K562 (cell line): ENCODE measurements around the gene TPK1. TPM values are rescaled to one million over a fixed set of nuclear protein-coding genes. Genes with fewer than 3 reads are reported as not detected.

Experiments used
- ATAC-seq: fragments of 200-7000 bp; cut with Tn5 transposase; 3 replicates; pipeline ENCODE4 v1.9.1; 2020; ENCODE audit warnings: moderate library complexity
- BruUV-seq: library from RNA; stranded (reverse); fragments of 400-500 nt; replicated peaks from 2 replicates; lab custom pipeline; 2021; lab: Mats Ljungman, UMichigan
- CTCF ChIA-PET: fragments of 300-600 bp; formaldehyde crosslinking; extraction: SDS; loops from one replicate; lab custom pipeline; 2021; ENCODE audit warnings: low intra/inter-chr PET ratio; lab: Yijun Ruan, JAX
- POLR2A ChIA-PET: fragments of 300-600, 350-650 bp; sonication (Branson Sonifier 250); formaldehyde crosslinking; extraction: SDS; loops from one replicate; lab custom pipeline; 2021; ENCODE audit warnings: antibody characterized with exemption, inconsistent platforms; lab: Yijun Ruan, JAX
- DNase-seq, 4 experiments: peaks; one replicate each; pipeline versions ENCODE4 v3.0.0 to v3.0.0-alpha.2; 2011 to 2018; ENCODE audit warnings: low spot score in 3 of 4, mixed read lengths in 3 of 4; ENCODE audit errors: extremely low read depth in 1 of 4
- FAIRE-seq: peaks from 2 replicates; lab custom pipeline; 2011; peaks lifted over from hg19 to GRCh38; lab: Jason Lieb, UNC
- H2AFZ ChIP-seq: 2 replicates; pipeline ENCODE4 v1.6.0; 2011; ENCODE audit warnings: low read depth, low read length, control low read depth, inconsistent platforms
- H3K27ac ChIP-seq: fragments of 200-600 bp; 3 replicates; pipeline ENCODE4 v1.8.0; 2011; ENCODE audit warnings: low read depth, mild to moderate bottlenecking, control low read depth, inconsistent platforms, low read length, moderate library complexity, mixed read lengths; ENCODE audit errors: extremely low read depth
- H3K27me3 ChIP-seq, 2 experiments: fragments of 300-600 bp in 1 of 2; 2 replicates in 1 of 2; 3 replicates in 1 of 2; pipeline versions ENCODE4 v1.6.0 to v1.8.0; 2011; ENCODE audit warnings: inconsistent platforms in 2 of 2, low read length in 2 of 2, mild to moderate bottlenecking in 1 of 2, mixed read lengths in 1 of 2, moderate library complexity in 1 of 2; ENCODE audit not compliant: control insufficient read depth in 2 of 2, insufficient read depth in 2 of 2
- H3K36me3 ChIP-seq: fragments of 300-600 bp; 3 replicates; pipeline ENCODE4 v1.8.0; 2011; ENCODE audit warnings: mild to moderate bottlenecking, low read length, inconsistent platforms; ENCODE audit not compliant: control insufficient read depth, insufficient read depth
- H3K4me1 ChIP-seq, 2 experiments: fragments of 200-600 bp in 1 of 2; replicated peaks in 1 of 2; 2 replicates in 1 of 2; 3 replicates in 1 of 2; pipeline versions ENCODE4 v1.5.1 to v1.8.0; 2011; ENCODE audit warnings: inconsistent platforms in 2 of 2, low read length in 2 of 2, mild to moderate bottlenecking in 1 of 2, mixed read lengths in 1 of 2, moderate library complexity in 1 of 2; ENCODE audit not compliant: control insufficient read depth in 2 of 2, insufficient read depth in 2 of 2
- H3K4me2 ChIP-seq: 2 replicates; pipeline ENCODE4 v1.6.1; 2011; ENCODE audit warnings: low read length, control low read depth, inconsistent platforms, mixed read lengths; ENCODE audit not compliant: insufficient read depth
- H3K4me3 ChIP-seq: fragments of 200-600 bp; sonication (generic), shearing (Covaris generic); 2 replicates; pipeline ENCODE4 v1.5.1; 2016; ENCODE audit warnings: control low read depth, inconsistent platforms
- H3K79me2 ChIP-seq: fragments of 200-600 bp; 3 replicates; pipeline ENCODE4 v1.8.0; 2011; ENCODE audit warnings: low read length, inconsistent platforms; ENCODE audit not compliant: control insufficient read depth, insufficient read depth
- H3K9ac ChIP-seq, 2 experiments: 2 replicates each; pipeline versions ENCODE4 v1.6.0 to v1.6.1; 2011; ENCODE audit warnings: low read depth in 2 of 2, low read length in 2 of 2, control low read depth in 1 of 2, inconsistent platforms in 1 of 2, mild to moderate bottlenecking in 1 of 2, mixed read lengths in 1 of 2; ENCODE audit not compliant: insufficient read depth in 1 of 2
- H3K9me1 ChIP-seq: one replicate; pipeline ENCODE4 v1.6.0; 2011; ENCODE audit warnings: inconsistent platforms, mild to moderate bottlenecking, low read length, moderate library complexity; ENCODE audit not compliant: control insufficient read depth, insufficient read depth
- H3K9me3 ChIP-seq: replicated peaks from 2 replicates; pipeline ENCODE4 v1.5.1; 2011; ENCODE audit warnings: low read depth, low read length, inconsistent platforms; ENCODE audit not compliant: control insufficient read depth, insufficient read depth
- H4K20me1 ChIP-seq: replicated peaks from 2 replicates; pipeline ENCODE4 v1.6.1; 2011; ENCODE audit warnings: low read length, inconsistent platforms, mixed read lengths; ENCODE audit not compliant: control insufficient read depth, insufficient read depth
- AFF1 ChIP-seq, 2 experiments: fragments of 450-650 bp; IDR thresholded peaks; 2 replicates each; pipeline ENCODE4 v1.6.1; 2018; ENCODE audit warnings: mild to moderate bottlenecking in 2 of 2, low read depth in 1 of 2; ENCODE audit not compliant: partially characterized antibody in 2 of 2
- E2F3 ChIP-seq: fragments of 250-450 bp; sonication (Bioruptor Pico); IDR thresholded peaks from 2 replicates; pipeline ENCODE4 v1.4.0; 2020; ENCODE audit warnings: mild to moderate bottlenecking
- FIP1L1 ChIP-seq: fragments of 200-400 bp; formaldehyde crosslinking; IDR thresholded peaks from 2 replicates; pipeline ENCODE4 v1.6.1; 2018; ENCODE audit warnings: mild to moderate bottlenecking, low read depth, low read length; ENCODE audit not compliant: poor library complexity, severe bottlenecking
- FOS ChIP-seq: IDR thresholded peaks from 3 replicates; pipeline ENCODE4 v1.6.1; 2011; ENCODE audit not compliant: insufficient read length; ENCODE audit errors: extremely low read depth
- FOXJ3 ChIP-seq: sonication (generic); formaldehyde crosslinking; IDR thresholded peaks from 2 replicates; pipeline ENCODE4 v1.4.0; 2020; ENCODE audit warnings: mild to moderate bottlenecking, missing genetic modification reagents
- GTF3C2 ChIP-seq: IDR thresholded peaks from 3 replicates; pipeline ENCODE4 v1.6.1; 2011; ENCODE audit warnings: borderline replicate concordance, mild to moderate bottlenecking, moderate library complexity; ENCODE audit not compliant: insufficient read length; ENCODE audit errors: extremely low read depth
- JUNB ChIP-seq: fragments of 450-650 bp; formaldehyde crosslinking; conservative IDR thresholded peaks from 2 replicates; pipeline ENCODE4 v1.4.0; 2020; ENCODE audit warnings: mild to moderate bottlenecking
- LCOR ChIP-seq: sonication (generic); formaldehyde crosslinking; IDR thresholded peaks from 2 replicates; pipeline ENCODE4 v1.8.0; 2022; ENCODE audit warnings: mild to moderate bottlenecking, missing genetic modification reagents
- MCM7 ChIP-seq, 2 experiments: fragments of 450-650 bp; IDR thresholded peaks; 2 replicates each; pipeline ENCODE4 v1.6.1; 2016 to 2018
- RBM25 ChIP-seq: fragments of 200-400 bp; formaldehyde crosslinking; IDR thresholded peaks from 2 replicates; pipeline ENCODE4 v1.6.1; 2018; ENCODE audit warnings: low read length, low read depth, moderate library complexity; ENCODE audit not compliant: severe bottlenecking
- SAFB2 ChIP-seq: fragments of 200-400 bp; formaldehyde crosslinking; IDR thresholded peaks from 2 replicates; pipeline ENCODE4 v1.6.1; 2018; ENCODE audit warnings: borderline replicate concordance, low read length, low read depth, moderate library complexity; ENCODE audit not compliant: severe bottlenecking
- SIRT6 ChIP-seq: IDR thresholded peaks from one replicate; pipeline ENCODE4 v1.6.1; 2012; ENCODE audit warnings: low read depth, mild to moderate bottlenecking, control low read depth, inconsistent platforms, low read length, moderate library complexity
- TARDBP ChIP-seq: fragments of 450-650 bp; IDR thresholded peaks from 2 replicates; pipeline ENCODE4 v1.6.1; 2016
- TEAD4 ChIP-seq, 2 experiments: sonication (generic) in 1 of 2; formaldehyde crosslinking in 1 of 2; IDR thresholded peaks; 2 replicates each; pipeline versions ENCODE4 v1.6.1 to v1.8.0; 2012 to 2022; ENCODE audit warnings: borderline replicate concordance in 1 of 2, inconsistent platforms in 1 of 2, low read length in 1 of 2, mild to moderate bottlenecking in 1 of 2, missing genetic modification reagents in 1 of 2
- ZEB2 ChIP-seq: fragments of 450-650 bp; IDR thresholded peaks from 2 replicates; pipeline ENCODE4 v1.6.1; 2016
- ZNF146 ChIP-seq: IDR thresholded peaks from one replicate; pipeline ENCODE4 v1.6.1; 2018; ENCODE audit warnings: missing compliant biosample characterization; ENCODE audit not compliant: unreplicated experiment
- WGBS: fragments of 100-300 bp; shearing (Covaris generic); methylation state at CpG from one replicate; pipeline ENCODE4 v1.1.6; 2016; ENCODE audit warnings: low coverage, mixed read lengths; ENCODE audit not compliant: insufficient coverage; ENCODE audit errors: missing lambda C conversion rate; 5-methylcytosine and 5-hydroxymethylcytosine counted together
- in situ Hi-C: fragments of 300-500 bp; cut with MboI; formaldehyde crosslinking; loops from 4 replicates; pipeline ENCODE4 v1.15.0; 2018; ENCODE audit warnings: inconsistent platforms, mixed read lengths
- intact Hi-C: fragments of 100-400 bp; cut with micrococcal nuclease; formaldehyde crosslinking; loops from 2 replicates; pipeline ENCODE4 v1.14.2; 2022
- polyA plus RNA-seq, 8 experiments: library from polyadenylated mRNA; depleted of rRNA in 4 of 8; stranded (reverse) in 5 of 8; unstranded in 3 of 8; fragments of >200 nt; fragmentation: Nextera tagmentation in 2 of 8; fragmentation: Illumina TruSeq in 1 of 8; extraction: Ambion mirVana in 2 of 8; extraction: Trizol in 1 of 8; gene quantifications; 2 replicates each; pipeline versions ENCODE4 v1.2.1 to v1.2.3, GENCODE V29; 2011 to 2014; ENCODE audit warnings: inconsistent platforms in 1 of 8, missing spikeins in 1 of 8
- total RNA-seq, 7 experiments: library from RNA; depleted of rRNA in 6 of 7; stranded (reverse); fragments of >200 nt in 6 of 7; fragmentation: Illumina TruSeq in 2 of 7; extraction: Trizol in 2 of 7; gene quantifications; 2 replicates each; pipeline versions ENCODE4 v1.2.1 to v1.2.3, GENCODE V29; 2011 to 2021; ENCODE audit warnings: low replicate concordance in 1 of 7

TPK1 gene
- total and polyA plus RNA-seq, 9 of the 15 experiments (the other 6 are each of a cell fraction or from before 2014, with no cell fraction given): 5.1 to 16.2 (median 9.2) TPM

- TF ChIP-seq GTF3C2 (no peak), JUNB (CRISPR knock-in tag) (no peak), TARDBP (no peak), SAFB2 (no peak), E2F3 (CRISPR knock-in tag) (no peak), ZEB2 (no peak), FOS (no peak), TEAD4 (IDR thresholded peaks at IDR 0.05; ENCODE audit: low read length) (no peak), TEAD4 (CRISPR knock-in tag; IDR thresholded peaks at IDR 0.05; ENCODE audit: borderline replicate concordance) (no peak), MCM7 (IDR thresholded peaks at IDR 0.05) (no peak)
These were observed 348.0 kb downstream of the TPK1 start (continued) for GRCh38 chr7:144487901-144488300.

- no peak for DNase-seq
- ChIA-PET POLR2A (no interaction called here), CTCF (no interaction called here)
- no peaks in the 10 kb centered on the region for H3K79me2 ChIP-seq
- no peak for ATAC-seq
- no peak overlapping the region for H3K27ac ChIP-seq
- H2AFZ ChIP-seq: no peak overlapping the region
- FAIRE-seq: no peak
- H4K20me1 ChIP-seq: no peaks in the 10 kb centered on the region
- in situ Hi-C loops (no loop called here), intact Hi-C loops (no loop called here)
- H3K9me1 ChIP-seq: no peaks in the 10 kb centered on the region
- WGBS: 0% methylated on average over 2 of the region's 2 CpGs
- H3K9ac ChIP-seq: no peak overlapping the region
- H3K4me2 ChIP-seq: no peak overlapping the region
- H3K27me3 ChIP-seq: no peaks in the 10 kb centered on the region
- H3K36me3 ChIP-seq: no peaks in the 10 kb centered on the region
- H3K4me1 ChIP-seq: no peaks in the 10 kb centered on the region
- H3K9me3 ChIP-seq: no peaks in the 10 kb centered on the region; the same call in 1 of the 2 replicates
- no peak overlapping the region for H3K4me3 ChIP-seq
- no TSS peak for BruUV-seq
- TF ChIP-seq LCOR (CRISPR knock-in tag) (no peak), ZNF146 (CRISPR knock-in tag) (peak; percentile 30), SIRT6 (no peak), FOXJ3 (CRISPR knock-in tag) (no peak), FIP1L1 (no peak), AFF1 (IDR thresholded peaks at IDR 0.05; ENCODE audit: low read depth in 1 of 2, partially characterized antibody in 2 of 2) (no peak), RBM25 (peak; percentile 53)
These were observed 351.4 kb downstream of the TPK1 start for GRCh38 chr7:144484445-144484844.
